Right lobe of liver (tissue), 6 donors: ENCODE results near the gene TBCD. TPM values are rescaled to one million over a fixed set of nuclear protein-coding genes. Genes with fewer than 3 reads are reported as not detected.

Experiments
- ATAC-seq, 4 donors: fragments of 200-7000 bp; cut with Tn5 transposase; one replicate each; pipeline ENCODE4 v1.9.1; 2020; ENCODE audit warnings: mild to moderate bottlenecking in 4 of 4, moderate library complexity in 4 of 4
- DNase-seq, 3 donors: peaks; one replicate each; pipeline ENCODE4 v3.0.0-alpha.2; 2020
- H3K27ac ChIP-seq, 3 donors: fragments of 200-600 bp; one replicate each; pipeline ENCODE4 v1.8.0; 2022
- H3K27me3 ChIP-seq, 2 donors: fragments of 200-600 bp; one replicate each; pipeline ENCODE4 v1.8.0; 2022
- H3K36me3 ChIP-seq, 4 donors: fragments of 200-600 bp; sonication (generic) in 1 of 4; one replicate each; pipeline versions ENCODE4 v1.5.1 to v1.8.0; 2017 to 2022; ENCODE audit warnings: control low read depth in 1 of 4
- H3K4me1 ChIP-seq, 4 donors: fragments of 200-600 bp; sonication (generic) in 1 of 4; one replicate each; pipeline versions ENCODE4 v1.5.1 to v1.8.0; 2017 to 2022; ENCODE audit warnings: control low read depth in 1 of 4
- H3K4me3 ChIP-seq, 3 donors: fragments of 200-600 bp; one replicate each; pipeline ENCODE4 v1.8.0; 2022
- H3K9me3 ChIP-seq, 4 donors: fragments of 200-600 bp; sonication (generic) in 1 of 4; one replicate each; pipeline versions ENCODE4 v1.5.1 to v1.8.0; 2017 to 2022; ENCODE audit warnings: control low read depth in 1 of 4
- CTCF ChIP-seq, 4 donors: fragments of 200-600 bp in 3 of 4; fragments of 450-650 bp in 1 of 4; IDR thresholded peaks; one replicate each; pipeline versions ENCODE4 v1.5.1 to v1.8.0; 2016 to 2022; ENCODE audit warnings: antibody characterized with exemption in 4 of 4, mild to moderate bottlenecking in 2 of 4
- POLR2A ChIP-seq: fragments of 450-650 bp; IDR thresholded peaks from one replicate; pipeline ENCODE4 v1.6.1; 2017; ENCODE audit warnings: antibody characterized with exemption, mild to moderate bottlenecking
- WGBS: methylation state at CpG from one replicate; pipeline ENCODE4 v1.1.6; 2018; ENCODE audit warnings: low coverage, low lambda C conversion rate; ENCODE audit not compliant: insufficient coverage; ENCODE audit errors: missing lambda C conversion rate; 5-methylcytosine and 5-hydroxymethylcytosine counted together
- intact Hi-C, 2 donors: fragments of 100-400 bp; cut with DNase I; formaldehyde crosslinking; loops; one replicate each; pipeline versions ENCODE4 v1.11.2 to v1.14.1; 2022
- total RNA-seq, 6 experiments: library from RNA; depleted of rRNA in 2 of 6; stranded (reverse); fragments of >200 nt in 2 of 6; fragmentation: NEBNext Ultra II Directional in 3 of 6; extraction: Animal tissue kit (Norgen Biotek cat#: 25700) in 3 of 6; gene quantifications; one replicate each; pipeline versions ENCODE4 v1.1.0 to v1.2.4, GENCODE V29; 2016 to 2023
- donor health status: DM: no; HTN: yes; CAD: no.
- donor health status: DM: no; HTN: no; CAD: no.
- donor health status: DM: no; HTN: no; CAD: no.
- donor health status: DM: no; HTN: yes; CAD: no.
- donor health status: DM: no; HTN: yes; CAD: no.

The TBCD gene
- total RNA-seq, 6 experiments from 2014 or later, result 28.0 to 55.7 (median 41.3) TPM

- Histone ChIP-seq H3K36me3 (no peaks in the 10 kb centered on the region), H3K9me3 (no peaks in the 10 kb centered on the region), H3K4me1 (peaks cover 0 to 5% (median 0%) of the 10 kb centered on the region in 4 donors), H3K27ac (no peak overlapping the region), H3K4me3 (no peak overlapping the region), H3K27me3 (no peaks in the 10 kb centered on the region)
- TF ChIP-seq POLR2A (no peak), CTCF (IDR thresholded peaks at IDR 0.05) (no peak)
- ATAC-seq, result no peak
- no peak for DNase-seq
- 89% methylated on average over 9 of the region's 29 CpGs for WGBS
- intact Hi-C loops, result no loop called here
These were observed 225.2 kb downstream of the TBCD start for GRCh38 chr17:82976982-82977488.

GRCh38 chr17:82977606-82978005 is 225.7 kb downstream of the TBCD start:
- ATAC-seq (no peak), DNase-seq (peak in 1 of 3 donors; percentile 43)
- Histone ChIP-seq H3K4me1 (peaks cover 0 to 5% (median 0%) of the 10 kb centered on the region in 4 donors), H3K36me3 (no peaks in the 10 kb centered on the region), H3K27me3 (no peaks in the 10 kb centered on the region), H3K4me3 (no peak overlapping the region), H3K9me3 (no peaks in the 10 kb centered on the region), H3K27ac (no peak overlapping the region)
- TF ChIP-seq POLR2A (no peak), CTCF (IDR thresholded peaks at IDR 0.05) (no peak)
- intact Hi-C loops, result no loop called here
- WGBS, result 50% methylated on average over 2 of the region's 20 CpGs

GRCh38 chr17:82978765-82979349 is 227.0 kb downstream of the TBCD start:
- no peaks in the 10 kb centered on the region for H3K36me3 ChIP-seq
- H3K27me3 ChIP-seq, result no peaks in the 10 kb centered on the region
- no peak overlapping the region for H3K27ac ChIP-seq
- intact Hi-C loops, result no loop called here
- ATAC-seq, result peak in 3 of 4 donors; percentile 31 to 73 (median 58)
- DNase-seq, result peak in 1 of 3 donors; percentile 41
- peaks cover 0 to 5% (median 0%) of the 10 kb centered on the region in 4 donors for H3K4me1 ChIP-seq
- 54% methylated on average over 3 of the region's 3 CpGs for WGBS
- no peak overlapping the region for H3K4me3 ChIP-seq
- H3K9me3 ChIP-seq, result no peaks in the 10 kb centered on the region
- no peak for TF ChIP-seq CTCF (IDR thresholded peaks at IDR 0.05)
- TF ChIP-seq POLR2A, result no peak

GRCh38 chr17:82979718-82980117 is 227.9 kb downstream of the TBCD start:
- no peak for DNase-seq
- intact Hi-C loops, result no loop called here
- TF ChIP-seq CTCF (IDR thresholded peaks at IDR 0.05), result no peak
- no peak for TF ChIP-seq POLR2A
- no peaks in the 10 kb centered on the region for H3K36me3 ChIP-seq
- no peak overlapping the region for H3K27ac ChIP-seq
- H3K4me1 ChIP-seq, result peaks cover 0 to 5% (median 0%) of the 10 kb centered on the region in 4 donors
- WGBS, result 32% methylated on average over 1 of the region's 1 CpG
- no peak overlapping the region for H3K4me3 ChIP-seq
- H3K9me3 ChIP-seq, result no peaks in the 10 kb centered on the region
- ATAC-seq, result peak; percentile 65 to 89 (median 72)
- H3K27me3 ChIP-seq, result no peaks in the 10 kb centered on the region
